SK-N-SH (cell line): ENCODE results near the gene SREBF2.

Experiments used
- FOXM1 ChIP-seq: IDR thresholded peaks from 2 replicates; pipeline ENCODE4 v1.4.0; 2012; ENCODE audit warnings: low read depth, mild to moderate bottlenecking
- JUND ChIP-seq: IDR thresholded peaks from 2 replicates; pipeline ENCODE4 v1.4.0; 2012
- TEAD4 ChIP-seq: IDR thresholded peaks from 2 replicates; pipeline ENCODE4 v1.4.0; 2012; ENCODE audit warnings: mild to moderate bottlenecking, borderline replicate concordance; ENCODE audit not compliant: insufficient read depth
- TF ChIP-seq, protein P1 (sequence below): fragments of 200-600 bp; sonication (generic); IDR thresholded peaks from 2 replicates; pipeline ENCODE4 v1.6.1; 2017; ENCODE audit warnings: antibody characterized with exemption, mild to moderate bottlenecking, moderate library complexity

GRCh38 chr22:41913040-41913719, 80.3 kb downstream of the SREBF2 start:
- TF ChIP-seq, protein P1, sequence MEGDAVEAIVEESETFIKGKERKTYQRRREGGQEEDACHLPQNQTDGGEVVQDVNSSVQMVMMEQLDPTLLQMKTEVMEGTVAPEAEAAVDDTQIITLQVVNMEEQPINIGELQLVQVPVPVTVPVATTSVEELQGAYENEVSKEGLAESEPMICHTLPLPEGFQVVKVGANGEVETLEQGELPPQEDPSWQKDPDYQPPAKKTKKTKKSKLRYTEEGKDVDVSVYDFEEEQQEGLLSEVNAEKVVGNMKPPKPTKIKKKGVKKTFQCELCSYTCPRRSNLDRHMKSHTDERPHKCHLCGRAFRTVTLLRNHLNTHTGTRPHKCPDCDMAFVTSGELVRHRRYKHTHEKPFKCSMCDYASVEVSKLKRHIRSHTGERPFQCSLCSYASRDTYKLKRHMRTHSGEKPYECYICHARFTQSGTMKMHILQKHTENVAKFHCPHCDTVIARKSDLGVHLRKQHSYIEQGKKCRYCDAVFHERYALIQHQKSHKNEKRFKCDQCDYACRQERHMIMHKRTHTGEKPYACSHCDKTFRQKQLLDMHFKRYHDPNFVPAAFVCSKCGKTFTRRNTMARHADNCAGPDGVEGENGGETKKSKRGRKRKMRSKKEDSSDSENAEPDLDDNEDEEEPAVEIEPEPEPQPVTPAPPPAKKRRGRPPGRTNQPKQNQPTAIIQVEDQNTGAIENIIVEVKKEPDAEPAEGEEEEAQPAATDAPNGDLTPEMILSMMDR = no peak
- TF ChIP-seq FOXM1 (no peak), JUND (no peak), TEAD4 (no peak)
